ENCODE measurements around the gene UVRAG. TPM values are rescaled to one million over a fixed set of nuclear protein-coding genes. Genes with fewer than 3 reads are reported as not detected.

UVRAG gene
- total RNA-seq: 10 to 100 TPM; 23.4 to 53.2 TPM
- polyA plus RNA-seq: 10 to 100 TPM in 1 of 2 donors, 1 to 10 TPM in 1; 8.7 to 13.2 TPM
- long read RNA-seq, donor 1, full-length matches to known transcripts: 4 of 4 reads
- long read RNA-seq, donor 1, partial matches to known transcripts: 0 of 4 reads
- long read RNA-seq, donor 1, other reads (novel, unspliced or antisense): 0 of 4 reads
- long read RNA-seq, donor 2: 0 reads
- long read RNA-seq, donor 3, full-length matches to known transcripts: 4 of 4 reads
- long read RNA-seq, donor 3, partial matches to known transcripts: 0 of 4 reads
- long read RNA-seq, donor 3, other reads (novel, unspliced or antisense): 0 of 4 reads
- long read RNA-seq, donor 4: 0 reads
- long read RNA-seq, donor 5, full-length matches to known transcripts: 2 of 7 reads
- long read RNA-seq, donor 5, partial matches to known transcripts: 5 of 7 reads
- long read RNA-seq, donor 5, other reads (novel, unspliced or antisense): 0 of 7 reads

GRCh38 chr11:75814677-75815344, at the start of gene UVRAG:
UVRAG (plus strand) TSS chr11:75815210; CDS start chr11:75815408, 198 bp downstream.
- no peaks in the 10 kb centered on the region for H3K36me3 ChIP-seq (ENCODE audit: control insufficient read depth in 4 of 4, insufficient read depth in 4 of 4, low read length in 4 of 4)
- ATAC-seq (ENCODE audit: insufficient read depth, low FRiP score) (peak; percentile 96), DNase-seq (peak; percentile 99 to 100 (median 99))
- TF ChIP-seq CTCF (IDR thresholded peaks at IDR 0.05; ENCODE audit: control extremely low read depth, extremely low read depth): no peak
- peak within 1 kb of the TSS; percentile 69 to 97 for H3K9ac ChIP-seq (ENCODE audit: insufficient read depth in 1 of 2, low read length in 2 of 2)
- 0 to 1% methylated on average over 36 to 39 of the region's 39 CpGs for WGBS, 2 donors
- no peaks in the 10 kb centered on the region for H3K27me3 ChIP-seq (ENCODE audit: control insufficient read depth in 3 of 3, insufficient read depth in 3 of 3, low read length in 2 of 3)
- H3K27ac ChIP-seq (ENCODE audit: low read depth in 1 of 2, low read length in 1 of 2): peak within 1 kb of the TSS; percentile 97 to 98
- H3K4me1 ChIP-seq (ENCODE audit: control insufficient read depth in 5 of 5, insufficient read depth in 5 of 5, low read length in 5 of 5): peaks cover 2 to 24% (median 14%) of the 10 kb centered on the region in 5 donors
- peak within 1 kb of the TSS; percentile 92 for H3K4me3 ChIP-seq
- no peaks in the 10 kb centered on the region for H3K9me3 ChIP-seq (ENCODE audit: control insufficient read depth in 4 of 4, insufficient read depth in 3 of 4, low read length in 3 of 4)

- WGBS, 2 donors: 76 to 85% methylated on average over 4 of the region's 4 CpGs
- Histone ChIP-seq H3K27me3 (ENCODE audit: control insufficient read depth in 3 of 3, insufficient read depth in 3 of 3, low read length in 2 of 3) (peaks cover 0 to 23% (median 13%) of the 10 kb centered on the region in 3 donors), H3K9me3 (ENCODE audit: control insufficient read depth in 4 of 4, insufficient read depth in 3 of 4, low read length in 3 of 4) (no peaks in the 10 kb centered on the region), H3K4me3 (no peak overlapping the region), H3K9ac (ENCODE audit: insufficient read depth in 1 of 2, low read length in 2 of 2) (no peak overlapping the region), H3K36me3 (ENCODE audit: control insufficient read depth in 4 of 4, insufficient read depth in 4 of 4, low read length in 4 of 4) (no peaks in the 10 kb centered on the region), H3K27ac (ENCODE audit: low read depth in 1 of 2, low read length in 1 of 2) (no peak overlapping the region), H3K4me1 (ENCODE audit: control insufficient read depth in 5 of 5, insufficient read depth in 5 of 5, low read length in 5 of 5) (peaks cover 0 to 15% (median 4%) of the 10 kb centered on the region in 5 donors)
- no peak for ATAC-seq (ENCODE audit: insufficient read depth, low FRiP score)
- no peak for TF ChIP-seq CTCF (IDR thresholded peaks at IDR 0.05; ENCODE audit: control extremely low read depth, extremely low read depth)
- DNase-seq: no peak
Observed at GRCh38 chr11:75766443-75767227, 48.4 kb upstream of the UVRAG start.

DNA sequence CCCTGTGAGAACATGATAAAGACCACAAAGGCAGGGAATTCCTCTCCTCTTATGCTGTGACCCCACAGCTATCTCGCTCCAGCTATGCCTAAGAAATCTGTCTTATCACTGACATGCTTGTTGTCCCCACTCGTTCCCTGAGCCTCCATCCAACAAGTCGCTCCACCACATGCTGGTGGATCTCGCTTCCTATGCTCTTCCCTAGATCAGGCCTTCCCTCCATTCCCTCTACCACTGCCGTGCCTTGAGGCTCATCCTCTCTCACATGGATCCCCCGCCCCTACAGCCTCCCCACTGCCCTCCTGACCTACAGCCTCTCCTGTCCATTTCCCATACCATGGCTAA, 47.8 kb upstream of the UVRAG start:
- H3K4me3 ChIP-seq: no peak overlapping the region
- peaks cover 0 to 23% (median 17%) of the 10 kb centered on the region in 3 donors for H3K27me3 ChIP-seq (ENCODE audit: control insufficient read depth in 3 of 3, insufficient read depth in 3 of 3, low read length in 2 of 3)
- H3K9ac ChIP-seq (ENCODE audit: insufficient read depth in 1 of 2, low read length in 2 of 2): no peak overlapping the region
- peaks cover 0 to 18% (median 4%) of the 10 kb centered on the region in 5 donors for H3K4me1 ChIP-seq (ENCODE audit: control insufficient read depth in 5 of 5, insufficient read depth in 5 of 5, low read length in 5 of 5)
- no peaks in the 10 kb centered on the region for H3K9me3 ChIP-seq (ENCODE audit: control insufficient read depth in 4 of 4, insufficient read depth in 3 of 4, low read length in 3 of 4)
- TF ChIP-seq CTCF (IDR thresholded peaks at IDR 0.05; ENCODE audit: control extremely low read depth, extremely low read depth): no peak
- 94% methylated on average over 6 of the region's 6 CpGs for WGBS, 2 donors
- H3K36me3 ChIP-seq (ENCODE audit: control insufficient read depth in 4 of 4, insufficient read depth in 4 of 4, low read length in 4 of 4): no peaks in the 10 kb centered on the region
- ATAC-seq (ENCODE audit: insufficient read depth, low FRiP score) (no peak), DNase-seq (no peak)
- H3K27ac ChIP-seq (ENCODE audit: low read depth in 1 of 2, low read length in 1 of 2): no peak overlapping the region

All from lung (tissue), 16 donors.